ENCODE results near the gene NEFH.
"Not testable (repeated sequence)": the region's sequence is repeated elsewhere in the genome, so short reads cannot be mapped to it uniquely, and the experiment has no call there.

The NEFH gene

GRCh38 chr22:29464581-29464980 is 15.4 kb upstream of the NEFH start:
- DNase-seq (ENCODE audit: low read depth in 2 of 2) = no peak

- DNase-seq (ENCODE audit: low read depth in 2 of 2) = no peak
Measured at GRCh38 chr22:29469755-29470154, 10.3 kb upstream of the NEFH start.

- peak; percentile 39 to 74 for DNase-seq (ENCODE audit: low read depth in 2 of 2)
Measured at GRCh38 chr22:29470159-29470855, 9.7 kb upstream of the NEFH start.

- DNase-seq (ENCODE audit: low read depth in 2 of 2) = no peak
Measured at GRCh38 chr22:29473001-29473400, 7.0 kb upstream of the NEFH start.

- DNase-seq (ENCODE audit: low read depth in 2 of 2) = no peak
Measured at GRCh38 chr22:29475550-29475949, 4.5 kb upstream of the NEFH start.

GRCh38 chr22:29476116-29476515 is 3.9 kb upstream of the NEFH start:
- DNase-seq (ENCODE audit: low read depth in 2 of 2) = no peak

- DNase-seq (ENCODE audit: low read depth in 2 of 2) = no peak
Measured at GRCh38 chr22:29477723-29478318, 2.2 kb upstream of the NEFH start.

- DNase-seq (ENCODE audit: low read depth in 2 of 2) = no peak
Measured at GRCh38 chr22:29478326-29479276, 1.4 kb upstream of the NEFH start.

- DNase-seq (ENCODE audit: low read depth in 2 of 2) = no peak
Measured at GRCh38 chr22:29480262-29480511, 169 bp downstream of the NEFH start.

GRCh38 chr22:29480512-29481264 is 670 bp downstream of the NEFH start:
- DNase-seq (ENCODE audit: low read depth in 2 of 2) = peak; percentile 16 to 37

GRCh38 chr22:29481265-29482000 is 1.4 kb downstream of the NEFH start:
- DNase-seq (ENCODE audit: low read depth in 2 of 2) = no peak

- DNase-seq (ENCODE audit: low read depth in 2 of 2) = no peak
Measured at GRCh38 chr22:29482253-29482652, 2.2 kb downstream of the NEFH start.

GRCh38 chr22:29482726-29483125 is 2.7 kb downstream of the NEFH start:
- no peak for DNase-seq (ENCODE audit: low read depth in 2 of 2)

GRCh38 chr22:29483254-29483653 is 3.2 kb downstream of the NEFH start:
- DNase-seq (ENCODE audit: low read depth in 2 of 2) = no peak

- DNase-seq (ENCODE audit: low read depth in 2 of 2) = no peak
Measured at GRCh38 chr22:29484642-29485041, 4.6 kb downstream of the NEFH start.

GRCh38 chr22:29485448-29485847 is 5.4 kb downstream of the NEFH start:
- no peak for DNase-seq (ENCODE audit: low read depth in 2 of 2)

GRCh38 chr22:29487426-29487986 is 7.5 kb downstream of the NEFH start:
- DNase-seq (ENCODE audit: low read depth in 2 of 2) = no peak

- DNase-seq (ENCODE audit: low read depth in 2 of 2) = not testable (repeated sequence)
Measured at GRCh38 chr22:29489127-29489780, 9.2 kb downstream of the NEFH start.

- DNase-seq (ENCODE audit: low read depth in 2 of 2) = no peak
Measured at GRCh38 chr22:29491012-29491411, 11.0 kb downstream of the NEFH start.

GRCh38 chr22:29493636-29494035 is 13.6 kb downstream of the NEFH start:
- no peak for DNase-seq (ENCODE audit: low read depth in 2 of 2)

GRCh38 chr22:29499852-29500251 is 19.8 kb downstream of the NEFH start:
- no peak for DNase-seq (ENCODE audit: low read depth in 2 of 2)

All from stimulated activated CD4-positive, alpha-beta T cell treated with anti-CD3 and anti-CD28 coated beads, Interleukin-15, amount 100 ng/mL, for 48 hours (primary cell).